ENCODE data around the gene SLC48A1. TPM values are rescaled to one million over a fixed set of nuclear protein-coding genes. Genes with fewer than 3 reads are reported as not detected.

Gene SLC48A1
- total and polyA plus RNA-seq, 3 experiments from 2014 or later: 9.1 to 11.5 (median 10.9) TPM

GRCh38 chr12:47817272-47818006, 44.4 kb downstream of the SLC48A1 start:
- H3K27ac Mint-ChIP-seq: peak overlapping the region; percentile 81 to 99 (median 94)
- no peaks in the 10 kb centered on the region for H3K9me3 Mint-ChIP-seq
- Histone ChIP-seq H3K4me3 (ENCODE audit: low read length) (peak overlapping the region; percentile 57), H3K36me3 (ENCODE audit: insufficient read depth, low read length) (no peaks in the 10 kb centered on the region), H3K27ac (ENCODE audit: low read depth, low read length) (peak overlapping the region; percentile 71), H3K4me1 (ENCODE audit: insufficient read depth, low read length) (peaks cover 76% of the 10 kb centered on the region), H3K27me3 (ENCODE audit: insufficient read depth, low read length, poor library complexity, severe bottlenecking) (no peaks in the 10 kb centered on the region), H3K9me3 (ENCODE audit: low read length) (no peaks in the 10 kb centered on the region)
- peaks cover 75 to 90% (median 87%) of the 10 kb centered on the region in 3 donors for H3K4me1 Mint-ChIP-seq
- CTCF ChIA-PET: interaction anchor here (0.8 to 24.2 kb wide), 14 partner anchors 9 to 146 kb away, joined by 3 to 452 read pairs (median 5); partner anchors contain the start of genes RAPGEF3, SLC48A1 and TMEM106C
- peaks cover 0 to 2% of the 10 kb centered on the region in 2 donors for H3K27me3 Mint-ChIP-seq
- peak overlapping the region; percentile 90 to 97 (median 93) for H3K4me3 Mint-ChIP-seq
- POLR2A ChIA-PET: interaction anchor here (1.2 to 3.0 kb wide), 2 partner anchors 9 to 12 kb away, joined by 3 to 23 read pairs; no protein-coding TSS in a partner anchor
- peaks cover 0 to 11% (median 0%) of the 10 kb centered on the region in 3 donors for H3K36me3 Mint-ChIP-seq
- no peak for DNase-seq

DNA sequence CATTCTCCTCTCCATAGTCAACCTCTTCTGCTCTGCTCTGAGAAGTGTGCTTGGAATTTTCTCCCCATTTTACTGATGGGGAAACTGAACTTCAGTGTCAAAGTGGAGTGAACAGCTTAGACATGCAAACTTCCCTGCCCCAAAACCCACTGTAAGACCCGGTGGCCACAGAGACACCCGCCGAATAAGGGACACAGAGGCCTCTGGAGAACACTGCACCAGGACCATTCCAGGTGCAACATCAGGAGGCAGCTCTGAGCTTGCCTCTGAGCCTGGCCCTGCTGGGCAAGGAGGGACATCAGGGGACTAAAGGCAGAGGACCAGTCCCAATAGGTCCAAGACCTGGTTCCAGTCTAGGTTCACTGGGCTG, 45.0 kb downstream of the SLC48A1 start:
- H3K4me1 Mint-ChIP-seq: peaks cover 75 to 88% (median 87%) of the 10 kb centered on the region in 3 donors
- Histone ChIP-seq H3K36me3 (ENCODE audit: insufficient read depth, low read length) (no peaks in the 10 kb centered on the region), H3K9me3 (ENCODE audit: low read length) (no peaks in the 10 kb centered on the region), H3K27me3 (ENCODE audit: insufficient read depth, low read length, poor library complexity, severe bottlenecking) (no peaks in the 10 kb centered on the region), H3K4me1 (ENCODE audit: insufficient read depth, low read length) (peaks cover 78% of the 10 kb centered on the region), H3K4me3 (ENCODE audit: low read length) (peak overlapping the region; percentile 57), H3K27ac (ENCODE audit: low read depth, low read length) (peak overlapping the region; percentile 71)
- peaks cover 0 to 2% of the 10 kb centered on the region in 2 donors for H3K27me3 Mint-ChIP-seq
- no peak for DNase-seq
- CTCF ChIA-PET: interaction anchor here (0.8 to 24.2 kb wide), 10 partner anchors 9 to 145 kb away, joined by 3 to 452 read pairs (median 6); partner anchors contain the start of genes RPAP3, SLC48A1 and TMEM106C
- H3K4me3 Mint-ChIP-seq: peak overlapping the region; percentile 90 to 97 (median 93)
- POLR2A ChIA-PET: interaction anchor here (0.6 to 3.0 kb wide), 5 partner anchors 7 to 17 kb away, joined by 3 to 23 read pairs (median 5); no protein-coding TSS in a partner anchor
- peaks cover 0 to 11% (median 0%) of the 10 kb centered on the region in 3 donors for H3K36me3 Mint-ChIP-seq
- no peaks in the 10 kb centered on the region for H3K9me3 Mint-ChIP-seq
- H3K27ac Mint-ChIP-seq: peak overlapping the region; percentile 81 to 99 (median 94)

DNA sequence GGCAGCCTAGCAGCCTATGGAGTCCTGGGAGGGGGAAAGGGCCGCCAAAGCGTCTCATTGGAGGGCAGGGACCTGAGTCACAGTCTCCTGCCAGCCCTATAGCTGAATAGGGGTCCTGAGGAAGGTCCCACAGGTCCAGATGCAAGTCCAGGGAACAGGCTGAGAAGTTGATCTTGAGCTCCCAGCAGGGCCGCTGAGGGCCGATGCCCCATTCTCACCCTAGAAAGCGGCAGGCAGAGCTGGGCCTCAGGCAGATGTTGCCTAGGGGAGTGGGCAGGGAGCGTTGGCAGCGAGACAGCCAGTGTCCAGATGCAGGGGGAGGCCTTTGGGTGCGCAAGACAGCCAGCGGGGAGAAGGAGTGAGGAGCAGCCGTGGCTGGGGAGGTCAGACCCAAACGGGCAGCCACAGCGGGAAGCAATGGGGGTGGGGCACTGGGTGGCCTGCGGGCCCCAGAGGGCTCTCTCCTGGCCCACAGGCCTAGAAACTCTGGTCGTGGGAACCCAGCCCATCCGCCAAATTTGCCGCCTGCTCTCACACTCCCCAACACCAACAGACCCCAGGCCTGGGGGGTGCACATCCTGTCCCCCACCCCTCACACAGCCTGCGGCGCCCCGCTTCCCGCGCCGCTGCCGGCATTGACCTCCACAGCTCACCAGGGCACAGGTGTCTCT, 45.6 kb downstream of the SLC48A1 start:
- peaks cover 76 to 88% (median 88%) of the 10 kb centered on the region in 3 donors for H3K4me1 Mint-ChIP-seq
- Histone ChIP-seq H3K36me3 (ENCODE audit: insufficient read depth, low read length) (no peaks in the 10 kb centered on the region), H3K27me3 (ENCODE audit: insufficient read depth, low read length, poor library complexity, severe bottlenecking) (no peaks in the 10 kb centered on the region), H3K27ac (ENCODE audit: low read depth, low read length) (peak overlapping the region; percentile 71), H3K9me3 (ENCODE audit: low read length) (no peaks in the 10 kb centered on the region), H3K4me1 (ENCODE audit: insufficient read depth, low read length) (peaks cover 79% of the 10 kb centered on the region), H3K4me3 (ENCODE audit: low read length) (peak overlapping the region; percentile 57)
- CTCF ChIA-PET: interaction anchor here (0.9 to 24.2 kb wide), 8 partner anchors 10 to 113 kb away, joined by 3 to 452 read pairs (median 4); partner anchors contain the start of gene RPAP3
- peaks cover 0 to 1% of the 10 kb centered on the region in 2 donors for H3K27me3 Mint-ChIP-seq
- peak in 4 of 5 donors; percentile 28 to 64 (median 52) for DNase-seq
- H3K27ac Mint-ChIP-seq: peak overlapping the region; percentile 81 to 99 (median 94)
- peak overlapping the region; percentile 90 to 97 (median 93) for H3K4me3 Mint-ChIP-seq
- peaks cover 0 to 11% (median 0%) of the 10 kb centered on the region in 3 donors for H3K36me3 Mint-ChIP-seq
- no peaks in the 10 kb centered on the region for H3K9me3 Mint-ChIP-seq
- POLR2A ChIA-PET: interaction anchor here (0.6 to 3.0 kb wide), 7 partner anchors 8 to 137 kb away, joined by 3 to 23 read pairs (median 3); no protein-coding TSS in a partner anchor

DNA sequence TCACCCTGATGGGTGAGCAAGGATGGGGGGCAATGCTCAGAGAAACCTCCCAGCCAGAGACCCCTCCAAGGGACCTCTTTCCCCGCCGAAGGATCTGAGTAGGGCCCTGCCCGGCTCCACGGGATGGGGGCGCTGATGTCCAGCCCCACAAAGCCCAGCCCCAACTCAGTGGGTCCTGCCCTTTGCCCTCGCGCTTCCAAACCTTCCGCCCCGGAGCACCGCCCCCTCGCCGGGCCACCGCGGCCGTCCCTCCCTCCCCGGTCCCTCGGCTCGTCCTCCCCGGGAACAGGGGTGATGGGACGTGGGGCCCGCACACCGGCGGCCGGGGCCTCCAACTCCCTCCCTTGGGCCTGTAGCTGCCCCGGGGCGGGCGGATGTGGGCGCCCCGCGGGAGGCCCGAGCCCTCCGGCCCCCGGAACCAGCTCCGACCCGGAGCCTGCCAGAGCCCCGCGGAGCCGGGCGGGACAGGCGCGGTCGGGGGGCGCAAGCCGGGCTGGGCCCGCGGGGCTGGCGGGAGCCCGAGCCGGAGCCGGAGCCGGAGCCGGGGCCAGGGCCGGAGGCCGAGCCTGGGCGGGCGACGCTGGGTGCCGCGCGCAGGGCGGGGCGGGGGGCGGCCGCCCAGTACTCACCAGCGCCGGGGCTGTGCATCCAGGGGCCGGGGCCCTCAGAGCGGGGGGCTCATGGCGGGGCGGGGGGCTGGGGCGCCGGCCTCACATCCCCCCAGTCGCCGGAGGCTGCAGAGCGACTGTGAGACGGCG, 46.3 kb downstream of the SLC48A1 start:
- CTCF ChIA-PET: interaction anchor here (0.9 to 24.2 kb wide), 8 partner anchors 10 to 113 kb away, joined by 3 to 452 read pairs (median 4); partner anchors contain the start of gene RPAP3
- no peaks in the 10 kb centered on the region for H3K27me3 ChIP-seq (ENCODE audit: insufficient read depth, low read length, poor library complexity, severe bottlenecking)
- H3K4me3 Mint-ChIP-seq: peak overlapping the region; percentile 90 to 97 (median 93)
- DNase-seq: peak in 2 of 5 donors; percentile 36 to 49
- H3K27ac Mint-ChIP-seq: peak overlapping the region; percentile 81 to 99 (median 94)
- no peaks in the 10 kb centered on the region for H3K36me3 ChIP-seq (ENCODE audit: insufficient read depth, low read length)
- no peaks in the 10 kb centered on the region for H3K9me3 ChIP-seq (ENCODE audit: low read length)
- H3K9me3 Mint-ChIP-seq: no peaks in the 10 kb centered on the region
- H3K27me3 Mint-ChIP-seq: peaks cover 0 to 1% of the 10 kb centered on the region in 2 donors
- H3K27ac ChIP-seq (ENCODE audit: low read depth, low read length): peak overlapping the region; percentile 71
- POLR2A ChIA-PET: interaction anchor here (0.6 to 3.0 kb wide), 6 partner anchors 9 to 338 kb away, joined by 3 to 23 read pairs (median 4); no protein-coding TSS in a partner anchor
- peak overlapping the region; percentile 57 for H3K4me3 ChIP-seq (ENCODE audit: low read length)
- peaks cover 0 to 11% (median 0%) of the 10 kb centered on the region in 3 donors for H3K36me3 Mint-ChIP-seq
- H3K4me1 ChIP-seq (ENCODE audit: insufficient read depth, low read length): peaks cover 79% of the 10 kb centered on the region
- peaks cover 76 to 88% (median 88%) of the 10 kb centered on the region in 3 donors for H3K4me1 Mint-ChIP-seq

DNA sequence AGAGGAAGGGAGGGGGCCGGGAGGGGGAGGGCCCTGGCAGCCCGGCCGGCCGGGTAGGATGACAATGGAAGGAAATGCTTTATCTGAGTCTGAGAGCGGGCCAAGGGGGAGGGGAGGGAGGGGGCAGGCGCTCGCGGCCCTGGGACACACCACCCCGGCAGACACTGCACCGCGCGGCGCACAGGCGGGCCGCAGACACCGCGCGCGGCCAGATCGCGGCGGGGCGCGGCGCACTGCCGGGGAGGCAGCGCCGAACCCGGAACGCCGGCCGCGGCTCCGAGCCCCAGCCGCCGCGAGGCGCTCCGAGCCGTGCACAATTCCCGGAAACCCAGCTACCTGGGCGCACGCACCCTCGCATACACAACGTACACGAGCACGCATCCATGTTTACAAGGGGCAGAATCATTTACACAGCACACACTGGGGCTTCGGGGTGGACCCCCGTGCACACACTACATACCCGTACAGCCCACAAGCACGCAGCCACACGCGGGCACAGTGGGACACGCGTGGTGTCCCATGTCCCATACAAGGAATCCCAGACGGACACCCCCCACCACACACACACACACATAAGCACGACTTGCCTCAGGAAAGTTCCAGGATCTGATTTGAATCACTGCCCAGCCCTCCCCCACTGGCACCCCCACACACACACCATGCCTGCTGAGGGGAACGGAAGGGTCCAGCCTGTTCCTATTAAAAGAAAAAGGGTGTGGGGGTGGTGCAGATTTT, 47.0 kb downstream of the SLC48A1 start, which contains the start of gene HDAC7:
HDAC7 (minus strand) TSS at position 8 of the 735 bp plus-strand sequence. CDS start 118 bp downstream, outside the sequence.
- POLR2A ChIA-PET: interaction anchor here (0.6 to 2.0 kb wide), 6 partner anchors 9 to 338 kb away, joined by 3 to 8 read pairs (median 4); partner anchors contain the start of gene RPAP3

GRCh38 chr12:47820631-47821345, 47.8 kb downstream of the SLC48A1 start:
- H3K9me3 Mint-ChIP-seq: no peaks in the 10 kb centered on the region
- H3K27ac Mint-ChIP-seq: peak overlapping the region; percentile 89 to 98 (median 96)
- H3K27me3 Mint-ChIP-seq: peaks cover 0 to 1% of the 10 kb centered on the region in 2 donors
- POLR2A ChIA-PET: interaction anchor here (0.6 to 2.0 kb wide), 2 partner anchors 12 to 115 kb away, joined by 3 to 8 read pairs; partner anchors contain the start of gene RPAP3
- H3K36me3 ChIP-seq (ENCODE audit: insufficient read depth, low read length): no peaks in the 10 kb centered on the region
- H3K4me3 Mint-ChIP-seq: peak overlapping the region; percentile 89 to 94 (median 91)
- H3K4me1 Mint-ChIP-seq: peaks cover 76 to 88% (median 88%) of the 10 kb centered on the region in 3 donors
- H3K4me3 ChIP-seq (ENCODE audit: low read length): peak overlapping the region; percentile 83
- no peaks in the 10 kb centered on the region for H3K27me3 ChIP-seq (ENCODE audit: insufficient read depth, low read length, poor library complexity, severe bottlenecking)
- CTCF ChIA-PET: interaction anchor here (1.1 to 24.2 kb wide), 3 partner anchors 12 to 54 kb away, joined by 3 to 452 read pairs (median 38); no protein-coding TSS in a partner anchor
- H3K4me1 ChIP-seq (ENCODE audit: insufficient read depth, low read length): peaks cover 80% of the 10 kb centered on the region
- peaks cover 0 to 11% (median 0%) of the 10 kb centered on the region in 3 donors for H3K36me3 Mint-ChIP-seq
- peak overlapping the region; percentile 66 for H3K27ac ChIP-seq (ENCODE audit: low read depth, low read length)
- H3K9me3 ChIP-seq (ENCODE audit: low read length): no peaks in the 10 kb centered on the region
- DNase-seq: no peak

More for the DNA sequence above, 47.0 kb downstream of the SLC48A1 start, which contains the start of gene HDAC7:
- CTCF ChIA-PET: interaction anchor here (0.9 to 24.2 kb wide), 6 partner anchors 11 to 79 kb away, joined by 3 to 452 read pairs (median 4); no protein-coding TSS in a partner anchor
- Mint-ChIP-seq H3K9me3 (no peaks in the 10 kb centered on the region), H3K4me1 (peaks cover 76 to 88% (median 88%) of the 10 kb centered on the region in 3 donors), H3K4me3 (peak within 1 kb of the TSS; percentile 90 to 97 (median 93)), H3K27ac (peak within 1 kb of the TSS; percentile 94 to 99 (median 97)), H3K36me3 (peaks cover 0 to 11% (median 0%) of the 10 kb centered on the region in 3 donors), H3K27me3 (peaks cover 0 to 1% of the 10 kb centered on the region in 2 donors)
- Histone ChIP-seq H3K4me3 (ENCODE audit: low read length) (peak within 1 kb of the TSS; percentile 83), H3K36me3 (ENCODE audit: insufficient read depth, low read length) (no peaks in the 10 kb centered on the region), H3K9me3 (ENCODE audit: low read length) (no peaks in the 10 kb centered on the region), H3K27ac (ENCODE audit: low read depth, low read length) (peak within 1 kb of the TSS; percentile 71), H3K27me3 (ENCODE audit: insufficient read depth, low read length, poor library complexity, severe bottlenecking) (no peaks in the 10 kb centered on the region), H3K4me1 (ENCODE audit: insufficient read depth, low read length) (peaks cover 79% of the 10 kb centered on the region)
- DNase-seq: peak; percentile 56 to 82 (median 66)
